Left colon (tissue), 2 donors: ENCODE measurements around the gene TXNRD3. TPM values are rescaled to one million over a fixed set of nuclear protein-coding genes. Genes with fewer than 3 reads are reported as not detected.
A peak's percentile ranks its signal among the peaks of the same experiment; 100 is the strongest.
"Not testable (repeated sequence)": the region's sequence is repeated elsewhere in the genome, so short reads cannot be mapped to it uniquely, and the experiment has no call there.

Experiments used
- ATAC-seq: fragments of 200-7000 bp; cut with Tn5 transposase; one replicate; pipeline ENCODE4 v1.9.1; 2020; ENCODE audit warnings: mild to moderate bottlenecking, moderate library complexity
- DNase-seq, 2 donors: peaks; one replicate each; pipeline ENCODE4 v3.0.0-alpha.2; 2020
- intact Hi-C, 2 donors: fragments of 100-400 bp; cut with DNase I in 1 of 2; cut with micrococcal nuclease in 1 of 2; formaldehyde crosslinking; loops; one replicate each; pipeline versions ENCODE4 v1.11.2 to v1.14.0; 2022; cut with DNase I, micrococcal nuclease
- total RNA-seq, 2 donors: library from RNA; stranded (reverse); fragmentation: NEBNext Ultra II Directional; extraction: Animal tissue kit (Norgen Biotek cat#: 25700); gene quantifications; one replicate each; pipeline ENCODE4 v1.2.1, GENCODE V29; 2021
- donor health status: DM: no; HTN: no; CAD: no.
- donor health status: DM: yes; HTN: yes; CAD: no.

Gene TXNRD3
- total RNA-seq, 2 donors from 2014 or later = 4.8 to 5.0 TPM

GRCh38 chr3:126612479-126613205 is 42.3 kb downstream of the TXNRD3 start:
- intact Hi-C loops = no loop called here
- DNase-seq (no peak), ATAC-seq (no peak)

GRCh38 chr3:126609909-126610308 is 45.0 kb downstream of the TXNRD3 start:
- DNase-seq (no peak), ATAC-seq (no peak)
- intact Hi-C loops = no loop called here

GRCh38 chr3:126607214-126607908 is 47.6 kb downstream of the TXNRD3 start:
- DNase-seq (no peak), ATAC-seq (no peak)
- intact Hi-C loops = no loop called here

- ATAC-seq = no peak
- intact Hi-C loops = no loop called here
- DNase-seq = no peak
Observed at GRCh38 chr3:126606001-126606400, 48.9 kb downstream of the TXNRD3 start.

- no peak for DNase-seq
- no peak for ATAC-seq
- intact Hi-C loops = no loop called here
Observed at GRCh38 chr3:126604691-126605090, 50.2 kb downstream of the TXNRD3 start.

GRCh38 chr3:126599101-126599500 is 55.8 kb downstream of the TXNRD3 start:
- intact Hi-C loops = no loop called here
- DNase-seq (no peak), ATAC-seq (no peak)

- DNase-seq, intact Hi-C loops, ATAC-seq: not testable (repeated sequence)
Observed at GRCh38 chr3:126595479-126595878, 59.4 kb downstream of the TXNRD3 start.

- ATAC-seq, intact Hi-C loops, DNase-seq: not testable (repeated sequence)
Observed at GRCh38 chr3:126591515-126591914, 63.4 kb downstream of the TXNRD3 start.

GRCh38 chr3:126582311-126582710 is 72.6 kb downstream of the TXNRD3 start:
- ATAC-seq (no peak), DNase-seq (no peak)
- intact Hi-C loops = no loop called here

- intact Hi-C loops = no loop called here
Observed at GRCh38 chr3:126581569-126581968, 73.4 kb downstream of the TXNRD3 start.

GRCh38 chr3:126580746-126581145 is 74.2 kb downstream of the TXNRD3 start:
- intact Hi-C loops = no loop called here
- DNase-seq (no peak), ATAC-seq (no peak)

More at GRCh38 chr3:126581569-126581968, 73.4 kb downstream of the TXNRD3 start:
- ATAC-seq (no peak), DNase-seq (no peak)

GRCh38 chr3:126578702-126579101 is 76.2 kb downstream of the TXNRD3 start:
- ATAC-seq (no peak), DNase-seq (no peak)
- intact Hi-C loops = no loop called here

GRCh38 chr3:126577261-126577660 is 77.7 kb downstream of the TXNRD3 start:
- DNase-seq (no peak), ATAC-seq (no peak)
- intact Hi-C loops = no loop called here

GRCh38 chr3:126573492-126574117 is 81.3 kb downstream of the TXNRD3 start:
- intact Hi-C loops = no loop called here
- peak; percentile 89 for ATAC-seq
- peak in 1 of 2 donors; percentile 67 for DNase-seq

- no peak for ATAC-seq
- intact Hi-C loops = no loop called here
- no peak for DNase-seq
Observed at GRCh38 chr3:126571078-126571477, 83.8 kb downstream of the TXNRD3 start.

GRCh38 chr3:126570103-126570541 is 84.8 kb downstream of the TXNRD3 start:
- DNase-seq = no peak
- ATAC-seq = no peak
- intact Hi-C loops = no loop called here

GRCh38 chr3:126569390-126569975 is 85.4 kb downstream of the TXNRD3 start:
- ATAC-seq (no peak), DNase-seq (no peak)
- intact Hi-C loops = no loop called here

GRCh38 chr3:126568776-126569342 is 86.1 kb downstream of the TXNRD3 start:
- DNase-seq = no peak
- intact Hi-C loops = no loop called here
- no peak for ATAC-seq
